DND-41 (cell line): ENCODE data around the gene HHLA2.
A peak's percentile ranks its signal among the peaks of the same experiment; 100 is the strongest.

Experiments used
- ATAC-seq: fragments of 200-7000 bp; cut with Tn5 transposase; 3 replicates; pipeline ENCODE4 v1.9.1; 2021; ENCODE audit warnings: low read depth; ENCODE audit not compliant: insufficient read depth
- DNase-seq: peaks from one replicate; pipeline ENCODE4 v3.0.0-alpha.2; 2020
- H2AFZ ChIP-seq: 2 replicates; pipeline ENCODE4 v1.6.0; 2012; ENCODE audit warnings: low read depth, low read length
- H3K27ac ChIP-seq: 2 replicates; pipeline ENCODE4 v1.5.1; 2012; ENCODE audit warnings: low read length, inconsistent platforms
- H3K27me3 ChIP-seq: fragments of 200-600 bp; sonication (generic); 2 replicates; pipeline ENCODE4 v1.6.0; 2012; ENCODE audit warnings: low read length, mild to moderate bottlenecking, inconsistent platforms; ENCODE audit not compliant: insufficient read depth, poor library complexity
- H3K36me3 ChIP-seq: 2 replicates; pipeline ENCODE4 v1.5.1; 2012; ENCODE audit warnings: low read length, inconsistent platforms; ENCODE audit not compliant: insufficient read depth
- H3K4me1 ChIP-seq: 2 replicates; pipeline ENCODE4 v1.5.1; 2012; ENCODE audit warnings: mild to moderate bottlenecking, low read length; ENCODE audit not compliant: insufficient read depth
- H3K4me2 ChIP-seq: 2 replicates; pipeline ENCODE4 v1.6.0; 2012; ENCODE audit warnings: mild to moderate bottlenecking, moderate library complexity, low read length, inconsistent platforms; ENCODE audit not compliant: insufficient read depth
- H3K4me3 ChIP-seq, 2 experiments: fragments of 200-600 bp in 1 of 2; shearing (Covaris generic) in 1 of 2; 2 replicates each; pipeline ENCODE4 v1.5.1; 2012 to 2016; ENCODE audit warnings: inconsistent platforms in 2 of 2, low read length in 2 of 2, mild to moderate bottlenecking in 2 of 2, low read depth in 1 of 2, moderate library complexity in 1 of 2
- H3K79me2 ChIP-seq: 2 replicates; pipeline ENCODE4 v1.6.0; 2012; ENCODE audit warnings: low read length, inconsistent platforms; ENCODE audit not compliant: insufficient read depth
- H3K9ac ChIP-seq: 2 replicates; pipeline ENCODE4 v1.6.0; 2012; ENCODE audit warnings: low read depth, mild to moderate bottlenecking, inconsistent platforms, low read length, moderate library complexity
- H3K9me3 ChIP-seq: 2 replicates; pipeline ENCODE4 v1.5.1; 2012; ENCODE audit warnings: low read length, moderate library complexity, mild to moderate bottlenecking, inconsistent platforms; ENCODE audit not compliant: insufficient read depth, severe bottlenecking
- H4K20me1 ChIP-seq: 2 replicates; pipeline ENCODE4 v1.6.0; 2012; ENCODE audit warnings: low read length; ENCODE audit not compliant: insufficient read depth
- CTCF ChIP-seq: IDR thresholded peaks from 2 replicates; pipeline ENCODE4 v1.5.1; 2012; ENCODE audit warnings: borderline replicate concordance, low read length, moderate library complexity, mild to moderate bottlenecking; ENCODE audit not compliant: poor library complexity, severe bottlenecking; ENCODE audit errors: extremely low read depth
- EZH2 ChIP-seq: IDR thresholded peaks from 3 replicates; pipeline ENCODE4 v1.6.1; 2012; ENCODE audit warnings: borderline replicate concordance, low read depth, mild to moderate bottlenecking, moderate library complexity, low read length, inconsistent platforms; ENCODE audit not compliant: severe bottlenecking

The HHLA2 gene

DNA sequence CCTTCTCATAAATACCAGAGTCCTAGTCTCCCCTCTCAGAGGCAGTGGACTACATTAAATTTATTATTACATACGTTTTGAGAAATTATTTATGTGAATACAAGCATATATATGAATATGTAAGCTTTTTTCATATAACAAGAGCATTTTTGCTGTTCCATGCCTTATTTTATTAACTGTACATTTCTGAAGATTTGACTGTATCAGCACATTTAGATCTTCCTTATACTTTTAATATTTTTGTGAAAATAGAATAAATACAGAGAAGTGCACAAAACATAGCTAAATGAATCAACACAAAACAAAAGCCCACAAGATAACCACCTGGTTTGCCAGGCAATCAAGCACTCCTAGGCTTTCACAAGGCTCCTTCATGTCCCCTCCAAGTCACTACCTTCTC, 27.8 kb downstream of the HHLA2 start:
- Histone ChIP-seq H3K79me2 (no peaks in the 10 kb centered on the region), H3K27ac (no peak overlapping the region), H3K4me2 (no peak overlapping the region), H3K9me3 (no peaks in the 10 kb centered on the region), H4K20me1 (no peaks in the 10 kb centered on the region), H3K27me3 (no peaks in the 10 kb centered on the region), H2AFZ (no peak overlapping the region), H3K9ac (no peak overlapping the region), H3K4me3 (no peak overlapping the region), H3K36me3 (no peaks in the 10 kb centered on the region), H3K4me1 (peaks cover 12% of the 10 kb centered on the region)
- no peak for ATAC-seq
- TF ChIP-seq CTCF (no peak), EZH2 (no peak)
- no peak for DNase-seq

- H3K27ac ChIP-seq, result no peak overlapping the region
- H3K4me3 ChIP-seq, result no peak overlapping the region
- no peak overlapping the region for H2AFZ ChIP-seq
- TF ChIP-seq EZH2, result no peak
- no peak for TF ChIP-seq CTCF
- no peak overlapping the region for H3K4me2 ChIP-seq
- no peaks in the 10 kb centered on the region for H4K20me1 ChIP-seq
- no peaks in the 10 kb centered on the region for H3K27me3 ChIP-seq
- DNase-seq (no peak), ATAC-seq (no peak)
- no peaks in the 10 kb centered on the region for H3K36me3 ChIP-seq
- H3K79me2 ChIP-seq, result no peaks in the 10 kb centered on the region
- no peak overlapping the region for H3K9ac ChIP-seq
- H3K4me1 ChIP-seq, result peaks cover 19% of the 10 kb centered on the region
- H3K9me3 ChIP-seq, result no peaks in the 10 kb centered on the region
These were observed 30.8 kb downstream of the HHLA2 start for GRCh38 chr3:108327168-108327567.

DNA sequence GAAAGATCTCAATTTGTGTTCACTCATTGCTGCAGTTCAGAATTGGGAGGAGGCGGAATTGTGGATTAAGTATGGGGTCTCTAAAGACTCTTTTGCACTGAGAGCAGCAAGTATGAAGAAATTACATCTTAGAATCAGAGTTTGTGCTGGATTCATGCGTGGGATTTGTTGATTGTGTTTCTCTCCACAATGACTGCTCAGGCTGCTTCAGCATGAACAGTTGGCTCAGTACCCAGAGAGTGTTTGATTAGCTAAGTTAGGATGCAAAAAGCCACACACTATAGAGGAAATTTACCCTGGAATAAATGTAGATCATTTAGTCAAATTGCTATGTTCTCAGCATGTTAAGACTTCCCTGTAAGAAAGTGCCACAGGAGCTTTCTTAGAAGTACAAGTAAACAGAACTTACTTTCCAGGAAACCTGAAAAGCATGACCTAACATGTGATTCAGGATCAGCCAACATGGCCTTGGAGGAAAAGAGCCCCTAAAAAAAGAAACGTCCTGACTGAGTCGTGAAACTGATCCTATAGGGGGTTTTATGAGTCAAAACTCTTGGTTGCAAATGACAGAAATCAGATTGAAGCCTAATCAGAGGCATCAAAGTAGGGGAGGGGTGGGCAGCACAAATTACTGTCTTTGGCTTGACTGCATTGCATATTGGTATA, 32.6 kb downstream of the HHLA2 start:
- peak; percentile 80 for ATAC-seq
- peaks cover 19% of the 10 kb centered on the region for H3K4me1 ChIP-seq
- no peaks in the 10 kb centered on the region for H3K36me3 ChIP-seq
- H4K20me1 ChIP-seq, result no peaks in the 10 kb centered on the region
- peak overlapping the region; percentile 11 for H2AFZ ChIP-seq
- no peak for TF ChIP-seq CTCF
- TF ChIP-seq EZH2, result no peak
- no peaks in the 10 kb centered on the region for H3K27me3 ChIP-seq
- H3K9me3 ChIP-seq, result no peaks in the 10 kb centered on the region
- no peaks in the 10 kb centered on the region for H3K79me2 ChIP-seq
- peak overlapping the region; percentile 5; the same call in 1 of the 2 replicates for H3K4me2 ChIP-seq
- peak overlapping the region; percentile 40 for H3K27ac ChIP-seq
- H3K4me3 ChIP-seq, result no peak overlapping the region
- peak; percentile 14 for DNase-seq
- H3K9ac ChIP-seq, result no peak overlapping the region
